GM18870 (cell line): ENCODE results near the gene GLO1.

Experiments
- ATAC-seq: cut with Tn5 transposase; IDR thresholded peaks from one replicate; pipeline ENCODE4 v1.9.1; 2021; ENCODE audit warnings: moderate library complexity; ENCODE audit not compliant: unreplicated experiment

GLO1 gene

GRCh38 chr6:38702558-38703397 is at the start of gene GLO1:
Gene GLO1, minus strand, starts transcription at chr6:38703145. Its CDS starts 91 bp downstream, at chr6:38703054.
- peak; percentile 98 for ATAC-seq

- ATAC-seq: no peak
Measured at GRCh38 chr6:38750968-38751615, 48.1 kb upstream of the GLO1 start.

GRCh38 chr6:38749473-38749872 is 46.5 kb upstream of the GLO1 start:
- ATAC-seq: no peak

GRCh38 chr6:38739532-38739931 is 36.6 kb upstream of the GLO1 start:
- ATAC-seq: no peak

- ATAC-seq: no peak
Measured at GRCh38 chr6:38738261-38738660, 35.3 kb upstream of the GLO1 start.

- no peak for ATAC-seq
Measured at GRCh38 chr6:38736951-38737350, 34.0 kb upstream of the GLO1 start.

GRCh38 chr6:38730140-38730862 is 27.4 kb upstream of the GLO1 start:
- ATAC-seq: no peak

GRCh38 chr6:38728203-38728602 is 25.3 kb upstream of the GLO1 start:
- ATAC-seq: no peak

- ATAC-seq: no peak
Measured at GRCh38 chr6:38725414-38726183, 22.7 kb upstream of the GLO1 start.

GRCh38 chr6:38724343-38724742 is 21.4 kb upstream of the GLO1 start:
- ATAC-seq: no peak

- ATAC-seq: no peak
Measured at GRCh38 chr6:38723783-38724182, 20.8 kb upstream of the GLO1 start.

- no peak for ATAC-seq
Measured at GRCh38 chr6:38722727-38723334, 19.9 kb upstream of the GLO1 start.

GRCh38 chr6:38722038-38722437 is 19.1 kb upstream of the GLO1 start:
- ATAC-seq: no peak

- ATAC-seq: no peak
Measured at GRCh38 chr6:38720295-38720694, 17.4 kb upstream of the GLO1 start.

GRCh38 chr6:38719358-38719757 is 16.4 kb upstream of the GLO1 start:
- no peak for ATAC-seq

- no peak for ATAC-seq
Measured at GRCh38 chr6:38716825-38717224, 13.9 kb upstream of the GLO1 start.

- no peak for ATAC-seq
Measured at GRCh38 chr6:38715016-38715689, 12.2 kb upstream of the GLO1 start, which contains the start of gene DNAH8. Gene DNAH8, plus strand, starts transcription at chr6:38715311. Its CDS starts 7,499 bp downstream, at chr6:38722810.

GRCh38 chr6:38714239-38715015 is 11.5 kb upstream of the GLO1 start:
- ATAC-seq: no peak

GRCh38 chr6:38713812-38714211 is 10.9 kb upstream of the GLO1 start:
- ATAC-seq: no peak
